K562 (cell line): ENCODE measurements around the gene DMD. TPM values are rescaled to one million over a fixed set of nuclear protein-coding genes. Genes with fewer than 3 reads are reported as not detected.

Experiments
- ATAC-seq: fragments of 200-7000 bp; cut with Tn5 transposase; 3 replicates; pipeline ENCODE4 v1.9.1; 2020; ENCODE audit warnings: moderate library complexity
- BruUV-seq: library from RNA; stranded (reverse); fragments of 400-500 nt; replicated peaks from 2 replicates; lab custom pipeline; 2021; lab: Mats Ljungman, UMichigan
- CTCF ChIA-PET: fragments of 300-600 bp; formaldehyde crosslinking; extraction: SDS; loops from one replicate; lab custom pipeline; 2021; ENCODE audit warnings: low intra/inter-chr PET ratio; lab: Yijun Ruan, JAX
- POLR2A ChIA-PET: fragments of 300-600, 350-650 bp; sonication (Branson Sonifier 250); formaldehyde crosslinking; extraction: SDS; loops from one replicate; lab custom pipeline; 2021; ENCODE audit warnings: antibody characterized with exemption, inconsistent platforms; lab: Yijun Ruan, JAX
- DNase-seq, 4 experiments: peaks; one replicate each; pipeline versions ENCODE4 v3.0.0 to v3.0.0-alpha.2; 2011 to 2018; ENCODE audit warnings: low spot score in 3 of 4, mixed read lengths in 3 of 4; ENCODE audit errors: extremely low read depth in 1 of 4
- FAIRE-seq: peaks from 2 replicates; lab custom pipeline; 2011; peaks lifted over from hg19 to GRCh38; lab: Jason Lieb, UNC
- H2AFZ ChIP-seq: 2 replicates; pipeline ENCODE4 v1.6.0; 2011; ENCODE audit warnings: low read depth, low read length, control low read depth, inconsistent platforms
- H3K27ac ChIP-seq: fragments of 200-600 bp; 3 replicates; pipeline ENCODE4 v1.8.0; 2011; ENCODE audit warnings: low read depth, mild to moderate bottlenecking, control low read depth, inconsistent platforms, low read length, moderate library complexity, mixed read lengths; ENCODE audit errors: extremely low read depth
- H3K27me3 ChIP-seq, 2 experiments: fragments of 300-600 bp in 1 of 2; 2 replicates in 1 of 2; 3 replicates in 1 of 2; pipeline versions ENCODE4 v1.6.0 to v1.8.0; 2011; ENCODE audit warnings: inconsistent platforms in 2 of 2, low read length in 2 of 2, mild to moderate bottlenecking in 1 of 2, mixed read lengths in 1 of 2, moderate library complexity in 1 of 2; ENCODE audit not compliant: control insufficient read depth in 2 of 2, insufficient read depth in 2 of 2
- H3K36me3 ChIP-seq: fragments of 300-600 bp; 3 replicates; pipeline ENCODE4 v1.8.0; 2011; ENCODE audit warnings: mild to moderate bottlenecking, low read length, inconsistent platforms; ENCODE audit not compliant: control insufficient read depth, insufficient read depth
- H3K4me1 ChIP-seq, 2 experiments: fragments of 200-600 bp in 1 of 2; replicated peaks in 1 of 2; 2 replicates in 1 of 2; 3 replicates in 1 of 2; pipeline versions ENCODE4 v1.5.1 to v1.8.0; 2011; ENCODE audit warnings: inconsistent platforms in 2 of 2, low read length in 2 of 2, mild to moderate bottlenecking in 1 of 2, mixed read lengths in 1 of 2, moderate library complexity in 1 of 2; ENCODE audit not compliant: control insufficient read depth in 2 of 2, insufficient read depth in 2 of 2
- H3K4me2 ChIP-seq: 2 replicates; pipeline ENCODE4 v1.6.1; 2011; ENCODE audit warnings: low read length, control low read depth, inconsistent platforms, mixed read lengths; ENCODE audit not compliant: insufficient read depth
- H3K4me3 ChIP-seq: fragments of 200-600 bp; sonication (generic), shearing (Covaris generic); 2 replicates; pipeline ENCODE4 v1.5.1; 2016; ENCODE audit warnings: control low read depth, inconsistent platforms
- H3K79me2 ChIP-seq: fragments of 200-600 bp; 3 replicates; pipeline ENCODE4 v1.8.0; 2011; ENCODE audit warnings: low read length, inconsistent platforms; ENCODE audit not compliant: control insufficient read depth, insufficient read depth
- H3K9ac ChIP-seq, 2 experiments: 2 replicates each; pipeline versions ENCODE4 v1.6.0 to v1.6.1; 2011; ENCODE audit warnings: low read depth in 2 of 2, low read length in 2 of 2, control low read depth in 1 of 2, inconsistent platforms in 1 of 2, mild to moderate bottlenecking in 1 of 2, mixed read lengths in 1 of 2; ENCODE audit not compliant: insufficient read depth in 1 of 2
- H3K9me1 ChIP-seq: one replicate; pipeline ENCODE4 v1.6.0; 2011; ENCODE audit warnings: inconsistent platforms, mild to moderate bottlenecking, low read length, moderate library complexity; ENCODE audit not compliant: control insufficient read depth, insufficient read depth
- H3K9me3 ChIP-seq: replicated peaks from 2 replicates; pipeline ENCODE4 v1.5.1; 2011; ENCODE audit warnings: low read depth, low read length, inconsistent platforms; ENCODE audit not compliant: control insufficient read depth, insufficient read depth
- H4K20me1 ChIP-seq: replicated peaks from 2 replicates; pipeline ENCODE4 v1.6.1; 2011; ENCODE audit warnings: low read length, inconsistent platforms, mixed read lengths; ENCODE audit not compliant: control insufficient read depth, insufficient read depth
- CCNT2 ChIP-seq: IDR thresholded peaks from 2 replicates; pipeline ENCODE4 v1.6.1; 2011; ENCODE audit warnings: borderline replicate concordance, low read depth, mild to moderate bottlenecking, moderate library complexity, mixed read lengths, low read length; ENCODE audit not compliant: insufficient read length; ENCODE audit errors: extremely low read depth
- ESRRA ChIP-seq: fragments of 450-650 bp; IDR thresholded peaks from 2 replicates; pipeline ENCODE4 v1.6.1; 2014; ENCODE audit warnings: low read depth, mild to moderate bottlenecking, moderate library complexity, borderline replicate concordance
- KLF16 ChIP-seq: IDR thresholded peaks from 2 replicates; pipeline ENCODE4 v1.6.1; 2016; ENCODE audit warnings: antibody characterized with exemption
- MEIS2 ChIP-seq: fragments of 450-650 bp; IDR thresholded peaks from 2 replicates; pipeline ENCODE4 v1.6.1; 2014; ENCODE audit warnings: mild to moderate bottlenecking; ENCODE audit not compliant: partially characterized antibody
- NCOR1 ChIP-seq: fragments of 450-650 bp; IDR thresholded peaks from 2 replicates; pipeline ENCODE4 v1.6.1; 2016; ENCODE audit warnings: mild to moderate bottlenecking, moderate library complexity
- NR2C1 ChIP-seq, 2 experiments: fragments of 450-650 bp; IDR thresholded peaks; 2 replicates each; pipeline ENCODE4 v1.6.1; 2017; ENCODE audit warnings: mild to moderate bottlenecking in 2 of 2, antibody characterized with exemption in 1 of 2, inconsistent platforms in 1 of 2, missing compliant biosample characterization in 1 of 2, missing genetic modification characterization in 1 of 2
- NR2C2 ChIP-seq, 2 experiments: fragments of 200-800 bp in 1 of 2; sonication (Bioruptor generic) in 1 of 2; sonication (generic) in 1 of 2; formaldehyde crosslinking in 1 of 2; IDR thresholded peaks; 2 replicates each; pipeline versions ENCODE4 v1.6.1 to v1.8.0; 2016 to 2022; ENCODE audit warnings: mild to moderate bottlenecking in 1 of 2, missing compliant biosample characterization in 1 of 2, missing genetic modification characterization in 1 of 2, missing genetic modification reagents in 1 of 2
- POLR2AphosphoS5 ChIP-seq: IDR thresholded peaks from 2 replicates; pipeline ENCODE4 v1.6.1; 2011; ENCODE audit warnings: mild to moderate bottlenecking, low read depth, low read length, moderate library complexity; ENCODE audit not compliant: control insufficient read depth, insufficient read depth
- TAL1 ChIP-seq: fragments of 450-650 bp; IDR thresholded peaks from 2 replicates; pipeline ENCODE4 v1.6.1; 2016; ENCODE audit warnings: mild to moderate bottlenecking
- TBL1XR1 ChIP-seq, 2 experiments: IDR thresholded peaks; 2 replicates each; pipeline ENCODE4 v1.6.1; 2012; ENCODE audit warnings: improper control_type of control experiment in 2 of 2, low read length in 2 of 2, mild to moderate bottlenecking in 1 of 2
- TEAD4 ChIP-seq, 2 experiments: sonication (generic) in 1 of 2; formaldehyde crosslinking in 1 of 2; IDR thresholded peaks; 2 replicates each; pipeline versions ENCODE4 v1.6.1 to v1.8.0; 2012 to 2022; ENCODE audit warnings: borderline replicate concordance in 1 of 2, inconsistent platforms in 1 of 2, low read length in 1 of 2, mild to moderate bottlenecking in 1 of 2, missing genetic modification reagents in 1 of 2
- ZNF174 ChIP-seq: fragments of 250-450 bp; sonication (Bioruptor Pico); IDR thresholded peaks from 2 replicates; pipeline ENCODE4 v1.4.0; 2020; ENCODE audit warnings: mild to moderate bottlenecking
- ZNF589 ChIP-seq: fragments of 200-800 bp; sonication (Bioruptor generic); IDR thresholded peaks from 2 replicates; pipeline ENCODE4 v1.6.1; 2016; ENCODE audit warnings: low read depth, missing genetic modification characterization, missing compliant biosample characterization
- WGBS: fragments of 100-300 bp; shearing (Covaris generic); methylation state at CpG from one replicate; pipeline ENCODE4 v1.1.6; 2016; ENCODE audit warnings: low coverage, mixed read lengths; ENCODE audit not compliant: insufficient coverage; ENCODE audit errors: missing lambda C conversion rate; 5-methylcytosine and 5-hydroxymethylcytosine counted together
- in situ Hi-C: fragments of 300-500 bp; cut with MboI; formaldehyde crosslinking; loops from 4 replicates; pipeline ENCODE4 v1.15.0; 2018; ENCODE audit warnings: inconsistent platforms, mixed read lengths
- intact Hi-C: fragments of 100-400 bp; cut with micrococcal nuclease; formaldehyde crosslinking; loops from 2 replicates; pipeline ENCODE4 v1.14.2; 2022
- polyA plus RNA-seq, 8 experiments: library from polyadenylated mRNA; depleted of rRNA in 4 of 8; stranded (reverse) in 5 of 8; unstranded in 3 of 8; fragments of >200 nt; fragmentation: Nextera tagmentation in 2 of 8; fragmentation: Illumina TruSeq in 1 of 8; extraction: Ambion mirVana in 2 of 8; extraction: Trizol in 1 of 8; gene quantifications; 2 replicates each; pipeline versions ENCODE4 v1.2.1 to v1.2.3, GENCODE V29; 2011 to 2014; ENCODE audit warnings: inconsistent platforms in 1 of 8, missing spikeins in 1 of 8
- total RNA-seq, 7 experiments: library from RNA; depleted of rRNA in 6 of 7; stranded (reverse); fragments of >200 nt in 6 of 7; fragmentation: Illumina TruSeq in 2 of 7; extraction: Trizol in 2 of 7; gene quantifications; 2 replicates each; pipeline versions ENCODE4 v1.2.1 to v1.2.3, GENCODE V29; 2011 to 2021; ENCODE audit warnings: low replicate concordance in 1 of 7
- TF ChIP-seq, protein P1 (sequence below): fragments of 250-450 bp; sonication (Bioruptor Pico); IDR thresholded peaks from 2 replicates; pipeline ENCODE4 v1.8.0; 2021; ENCODE audit warnings: moderate library complexity, mild to moderate bottlenecking, inconsistent platforms

The DMD gene
- total and polyA plus RNA-seq, 9 of the 15 experiments (the other 6 are each of a cell fraction or from before 2014, with no cell fraction given), result 3.8 to 20.4 (median 11.4) TPM

DNA sequence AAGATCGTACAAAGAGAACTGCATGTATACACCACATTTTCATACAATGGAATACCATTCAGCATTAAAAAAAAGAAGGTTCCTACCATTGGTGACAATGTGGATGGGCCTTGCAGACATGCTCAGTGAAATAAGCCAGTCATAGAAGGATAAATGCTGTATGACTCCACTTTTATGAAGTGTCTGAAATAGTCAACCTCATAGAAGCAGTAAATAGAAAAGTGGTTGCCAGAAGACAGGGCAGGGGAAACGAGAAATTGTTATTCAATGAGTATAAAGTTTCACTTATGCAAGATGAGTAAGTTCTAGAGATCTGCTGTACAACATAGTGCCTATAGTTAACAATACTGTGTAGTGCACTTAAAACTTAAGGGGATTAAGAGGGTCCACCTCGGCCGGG is 1882.1 kb downstream of the DMD start:
- Histone ChIP-seq H3K9ac (no peak overlapping the region), H3K27me3 (no peaks in the 10 kb centered on the region), H3K9me3 (no peaks in the 10 kb centered on the region), H4K20me1 (no peaks in the 10 kb centered on the region), H3K4me2 (no peak overlapping the region), H3K27ac (no peak overlapping the region), H3K4me1 (peaks cover 0 to 9% of the 10 kb centered on the region in 2 experiments; a peak in 2 of 5 replicates), H3K9me1 (no peaks in the 10 kb centered on the region), H2AFZ (no peak overlapping the region)
- ATAC-seq (no peak), FAIRE-seq (no peak)
- in situ Hi-C loops, result no loop called here
- POLR2A ChIA-PET, result no interaction called here
- CTCF ChIA-PET, result no interaction called here
- intact Hi-C loops, result no loop called here
- TF ChIP-seq ESRRA, result no peak
- TF ChIP-seq, all 486 proteins: peak for 0
- no TSS peak for BruUV-seq
- WGBS, result 26% methylated on average over 2 of the region's 4 CpGs
- no peak for DNase-seq
- H3K36me3 ChIP-seq, result no peaks in the 10 kb centered on the region
- no peaks in the 10 kb centered on the region for H3K79me2 ChIP-seq
- H3K4me3 ChIP-seq, result no peak overlapping the region

GRCh38 chrX:31323658-31324057 is 1887.7 kb downstream of the DMD start:
- Histone ChIP-seq H3K4me1 (no peaks in the 10 kb centered on the region; a peak in 1 of 5 replicates), H3K9ac (no peak overlapping the region), H3K27me3 (no peaks in the 10 kb centered on the region), H3K4me2 (no peak overlapping the region), H2AFZ (no peak overlapping the region), H3K36me3 (no peaks in the 10 kb centered on the region), H3K4me3 (no peak overlapping the region), H3K27ac (no peak overlapping the region), H3K9me3 (no peaks in the 10 kb centered on the region), H4K20me1 (no peaks in the 10 kb centered on the region), H3K9me1 (no peaks in the 10 kb centered on the region), H3K79me2 (no peaks in the 10 kb centered on the region)
- ChIA-PET CTCF (no interaction called here), POLR2A (no interaction called here)
- intact Hi-C loops (no loop called here), in situ Hi-C loops (no loop called here)
- FAIRE-seq, result no peak
- WGBS, result 0% methylated on average over 1 of the region's 4 CpGs
- no TSS peak for BruUV-seq
- ATAC-seq, result 0 out of 3 replicates have a peak, but pooled peaks have one; percentile 23
- peak in 2 of 4 experiments; percentile 23 to 39 for DNase-seq
- TF ChIP-seq NR2C1 (IDR thresholded peaks at IDR 0.05) (no peak), NR2C1 (tag; IDR thresholded peaks at IDR 0.05) (no peak), MEIS2 (peak; percentile 16), TBL1XR1 (IDR thresholded peaks at IDR 0.05; ENCODE audit: low read length in 2 of 2) (peak in 1 of 2 experiments; percentile 36; a peak in 1 of 4 replicates), ZNF589 (CRISPR knock-in tag) (no peak), ZNF174 (CRISPR knock-in tag) (no peak), POLR2AphosphoS5 (0 out of 2 replicates have a peak, but pooled peaks have one; percentile 34), NR2C2 (CRISPR knock-in tag; IDR thresholded peaks at IDR 0.05) (no peak), NR2C2 (tag; IDR thresholded peaks at IDR 0.05) (no peak), TAL1 (peak; percentile 67), NCOR1 (peak; percentile 34; the same call in 1 of the 2 replicates), TEAD4 (IDR thresholded peaks at IDR 0.05; ENCODE audit: low read length) (peak; percentile 68), TEAD4 (CRISPR knock-in tag; IDR thresholded peaks at IDR 0.05; ENCODE audit: borderline replicate concordance) (no peak), KLF16 (peak; percentile 46; the same call in 1 of the 2 replicates), CCNT2 (peak; percentile 40)
- TF ChIP-seq, protein P1, sequence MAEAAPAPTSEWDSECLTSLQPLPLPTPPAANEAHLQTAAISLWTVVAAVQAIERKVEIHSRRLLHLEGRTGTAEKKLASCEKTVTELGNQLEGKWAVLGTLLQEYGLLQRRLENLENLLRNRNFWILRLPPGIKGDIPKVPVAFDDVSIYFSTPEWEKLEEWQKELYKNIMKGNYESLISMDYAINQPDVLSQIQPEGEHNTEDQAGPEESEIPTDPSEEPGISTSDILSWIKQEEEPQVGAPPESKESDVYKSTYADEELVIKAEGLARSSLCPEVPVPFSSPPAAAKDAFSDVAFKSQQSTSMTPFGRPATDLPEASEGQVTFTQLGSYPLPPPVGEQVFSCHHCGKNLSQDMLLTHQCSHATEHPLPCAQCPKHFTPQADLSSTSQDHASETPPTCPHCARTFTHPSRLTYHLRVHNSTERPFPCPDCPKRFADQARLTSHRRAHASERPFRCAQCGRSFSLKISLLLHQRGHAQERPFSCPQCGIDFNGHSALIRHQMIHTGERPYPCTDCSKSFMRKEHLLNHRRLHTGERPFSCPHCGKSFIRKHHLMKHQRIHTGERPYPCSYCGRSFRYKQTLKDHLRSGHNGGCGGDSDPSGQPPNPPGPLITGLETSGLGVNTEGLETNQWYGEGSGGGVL, result no peak
